Suprapubic skin (tissue), 4 donors: ENCODE results near the gene ADGRB3. TPM values are rescaled to one million over a fixed set of nuclear protein-coding genes. Genes with fewer than 3 reads are reported as not detected.
"Not testable (repeated sequence)": the region's sequence is repeated elsewhere in the genome, so short reads cannot be mapped to it uniquely, and the experiment has no call there.

Experiments
- DNase-seq, 2 donors: peaks; one replicate each; pipeline ENCODE4 v3.0.0-alpha.2; 2019; ENCODE audit warnings: low spot score in 2 of 2
- H3K27ac ChIP-seq: fragments of 200-600 bp; sonication (generic); one replicate; pipeline ENCODE4 v1.5.1; 2019
- H3K27me3 ChIP-seq: fragments of 200-600 bp; sonication (generic); one replicate; pipeline ENCODE4 v1.5.1; 2019
- H3K36me3 ChIP-seq: fragments of 200-600 bp; sonication (generic); one replicate; pipeline ENCODE4 v1.5.1; 2019
- H3K4me1 ChIP-seq: fragments of 200-600 bp; sonication (generic); one replicate; pipeline ENCODE4 v1.5.1; 2019
- H3K4me3 ChIP-seq: fragments of 200-600 bp; sonication (generic); one replicate; pipeline ENCODE4 v1.5.1; 2019; ENCODE audit warnings: mild to moderate bottlenecking
- H3K9me3 ChIP-seq: fragments of 200-600 bp; sonication (generic); one replicate; pipeline ENCODE4 v1.5.1; 2019
- EP300 ChIP-seq: sonication (generic); formaldehyde crosslinking; IDR thresholded peaks from one replicate; pipeline ENCODE4 v1.6.1; 2017; ENCODE audit warnings: antibody characterized with exemption
- POLR2A ChIP-seq, 2 donors: fragments of 450-650 bp; IDR thresholded peaks; one replicate each; pipeline ENCODE4 v1.6.1; 2017; ENCODE audit warnings: antibody characterized with exemption in 2 of 2, mild to moderate bottlenecking in 2 of 2, moderate library complexity in 2 of 2
- POLR2AphosphoS5 ChIP-seq, 3 donors: sonication (generic); formaldehyde crosslinking; IDR thresholded peaks; one replicate each; pipeline ENCODE4 v1.6.1; 2017; ENCODE audit warnings: antibody characterized with exemption in 3 of 3
- WGBS: methylation state at CpG from one replicate; pipeline ENCODE4 v1.1.5; 2018; 5-methylcytosine and 5-hydroxymethylcytosine counted together
- total RNA-seq, 4 donors: library from RNA; depleted of rRNA; stranded (reverse); fragments of >200 nt; gene quantifications; one replicate each; pipeline ENCODE4 v1.1.0, GENCODE V29; 2016
- TF ChIP-seq, protein P1 (sequence below), 2 donors: fragments of 200-600 bp in 1 of 2; fragments of 450-650 bp in 1 of 2; sonication (generic) in 1 of 2; IDR thresholded peaks; one replicate each; pipeline ENCODE4 v1.5.1; 2016 to 2019; ENCODE audit warnings: antibody characterized with exemption in 2 of 2, mild to moderate bottlenecking in 1 of 2, moderate library complexity in 1 of 2

Gene ADGRB3
- total RNA-seq, 4 donors from 2014 or later, result 0.42 to 2.2 (median 1.3) TPM

DNA sequence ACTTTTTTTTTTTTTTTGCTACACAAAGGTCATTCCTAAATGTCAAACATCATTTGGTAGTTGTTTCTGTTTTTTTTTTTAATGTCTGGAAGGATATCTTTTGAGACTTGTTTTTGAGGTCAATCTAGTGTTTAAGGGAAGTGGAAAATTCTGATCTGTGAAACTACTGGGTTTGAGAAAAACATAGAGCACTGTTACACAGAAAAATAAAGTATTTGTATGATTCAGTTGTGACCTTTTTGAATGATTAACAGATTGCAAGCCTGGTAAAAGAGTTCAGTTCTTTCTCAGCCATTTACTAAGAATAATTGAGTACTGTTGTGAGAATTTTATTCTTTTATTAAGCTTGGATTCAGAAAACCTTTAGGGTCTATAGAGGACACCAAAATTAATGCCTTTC is 276.7 kb downstream of the ADGRB3 start:
- H3K27me3 ChIP-seq, result no peaks in the 10 kb centered on the region
- H3K9me3 ChIP-seq, result no peaks in the 10 kb centered on the region
- no peak for DNase-seq
- H3K4me3 ChIP-seq, result no peak overlapping the region
- no peak for TF ChIP-seq POLR2AphosphoS5 (IDR thresholded peaks at IDR 0.05)
- TF ChIP-seq EP300, result no peak
- no peak for TF ChIP-seq POLR2A (IDR thresholded peaks at IDR 0.05)
- TF ChIP-seq, protein P1, sequence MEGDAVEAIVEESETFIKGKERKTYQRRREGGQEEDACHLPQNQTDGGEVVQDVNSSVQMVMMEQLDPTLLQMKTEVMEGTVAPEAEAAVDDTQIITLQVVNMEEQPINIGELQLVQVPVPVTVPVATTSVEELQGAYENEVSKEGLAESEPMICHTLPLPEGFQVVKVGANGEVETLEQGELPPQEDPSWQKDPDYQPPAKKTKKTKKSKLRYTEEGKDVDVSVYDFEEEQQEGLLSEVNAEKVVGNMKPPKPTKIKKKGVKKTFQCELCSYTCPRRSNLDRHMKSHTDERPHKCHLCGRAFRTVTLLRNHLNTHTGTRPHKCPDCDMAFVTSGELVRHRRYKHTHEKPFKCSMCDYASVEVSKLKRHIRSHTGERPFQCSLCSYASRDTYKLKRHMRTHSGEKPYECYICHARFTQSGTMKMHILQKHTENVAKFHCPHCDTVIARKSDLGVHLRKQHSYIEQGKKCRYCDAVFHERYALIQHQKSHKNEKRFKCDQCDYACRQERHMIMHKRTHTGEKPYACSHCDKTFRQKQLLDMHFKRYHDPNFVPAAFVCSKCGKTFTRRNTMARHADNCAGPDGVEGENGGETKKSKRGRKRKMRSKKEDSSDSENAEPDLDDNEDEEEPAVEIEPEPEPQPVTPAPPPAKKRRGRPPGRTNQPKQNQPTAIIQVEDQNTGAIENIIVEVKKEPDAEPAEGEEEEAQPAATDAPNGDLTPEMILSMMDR (IDR thresholded peaks at IDR 0.05), result no peak
- H3K36me3 ChIP-seq, result no peaks in the 10 kb centered on the region
- H3K27ac ChIP-seq, result no peak overlapping the region
- H3K4me1 ChIP-seq, result no peaks in the 10 kb centered on the region

GRCh38 chr6:68912805-68913204 is 277.7 kb downstream of the ADGRB3 start:
- not testable (repeated sequence) for H3K27ac ChIP-seq, H3K9me3 ChIP-seq, DNase-seq, H3K27me3 ChIP-seq, H3K36me3 ChIP-seq, H3K4me1 ChIP-seq, H3K4me3 ChIP-seq
- WGBS, result 96% methylated on average over 9 of the region's 9 CpGs

DNA sequence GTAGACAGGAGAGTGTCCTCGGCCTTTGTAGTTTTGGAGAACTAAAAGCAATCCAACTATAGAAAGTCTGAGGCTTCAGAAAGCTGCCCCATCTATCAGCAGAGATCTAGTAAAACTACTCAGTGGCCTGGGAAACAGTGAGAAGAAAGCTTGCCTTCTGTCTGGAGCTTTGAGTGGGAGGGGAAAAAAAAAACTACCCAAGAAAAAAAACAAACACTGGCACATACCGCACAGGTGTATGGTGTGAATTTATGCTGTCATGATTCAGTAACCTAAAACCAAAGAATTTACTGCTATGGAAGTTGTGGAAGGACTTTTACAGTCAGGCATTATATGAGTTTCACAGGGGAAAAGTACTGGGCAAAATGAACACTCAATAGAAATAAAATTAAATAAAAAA is 280.5 kb downstream of the ADGRB3 start:
- H3K4me1 ChIP-seq, result no peaks in the 10 kb centered on the region
- H3K36me3 ChIP-seq, result no peaks in the 10 kb centered on the region
- no peaks in the 10 kb centered on the region for H3K27me3 ChIP-seq
- no peaks in the 10 kb centered on the region for H3K9me3 ChIP-seq
- no peak overlapping the region for H3K27ac ChIP-seq
- 57% methylated on average over 2 of the region's 2 CpGs for WGBS
- TF ChIP-seq POLR2A (IDR thresholded peaks at IDR 0.05) (no peak), EP300 (no peak), POLR2AphosphoS5 (IDR thresholded peaks at IDR 0.05) (no peak)
- TF ChIP-seq, protein P1 (IDR thresholded peaks at IDR 0.05), result no peak
- no peak for DNase-seq
- no peak overlapping the region for H3K4me3 ChIP-seq

GRCh38 chr6:68919537-68919936 is 284.5 kb downstream of the ADGRB3 start:
- 67% methylated on average over 3 of the region's 3 CpGs for WGBS
- no peak overlapping the region for H3K27ac ChIP-seq
- TF ChIP-seq POLR2AphosphoS5 (IDR thresholded peaks at IDR 0.05), result no peak
- TF ChIP-seq, protein P1 (IDR thresholded peaks at IDR 0.05), result no peak
- no peak for TF ChIP-seq EP300
- no peak for TF ChIP-seq POLR2A (IDR thresholded peaks at IDR 0.05)

DNA sequence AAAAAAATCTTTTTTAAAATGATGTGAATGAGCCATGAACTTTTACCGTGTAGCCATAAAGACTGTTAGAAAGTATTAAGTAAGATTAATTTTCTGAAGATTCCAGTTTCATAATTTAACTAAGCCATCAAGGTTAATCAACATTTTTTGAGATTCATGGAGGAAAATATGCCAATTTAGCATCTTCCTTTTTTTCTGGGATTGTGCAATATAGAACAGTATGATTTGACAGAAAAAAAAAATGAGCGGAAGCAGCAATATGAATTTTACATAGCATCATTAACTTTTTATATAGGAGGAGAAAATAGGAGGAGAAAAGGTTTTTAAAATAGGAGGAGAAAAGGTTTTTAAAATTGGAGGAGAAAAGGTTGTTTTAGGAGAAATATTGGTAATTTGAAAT is 306.3 kb downstream of the ADGRB3 start:
- H3K9me3 ChIP-seq, result no peaks in the 10 kb centered on the region
- H3K27ac ChIP-seq, result no peak overlapping the region
- H3K36me3 ChIP-seq, result no peaks in the 10 kb centered on the region
- WGBS, result 93% methylated on average over 2 of the region's 2 CpGs
- H3K4me3 ChIP-seq, result no peak overlapping the region
- no peaks in the 10 kb centered on the region for H3K27me3 ChIP-seq
- no peak for DNase-seq
- H3K4me1 ChIP-seq, result no peaks in the 10 kb centered on the region
- TF ChIP-seq, protein P1 (IDR thresholded peaks at IDR 0.05), result no peak
- no peak for TF ChIP-seq POLR2AphosphoS5 (IDR thresholded peaks at IDR 0.05)
- no peak for TF ChIP-seq EP300
- no peak for TF ChIP-seq POLR2A (IDR thresholded peaks at IDR 0.05)

More at GRCh38 chr6:68919537-68919936, 284.5 kb downstream of the ADGRB3 start:
- Histone ChIP-seq H3K9me3 (no peaks in the 10 kb centered on the region), H3K27me3 (no peaks in the 10 kb centered on the region), H3K4me3 (no peak overlapping the region), H3K36me3 (no peaks in the 10 kb centered on the region), H3K4me1 (no peaks in the 10 kb centered on the region)
- DNase-seq, result no peak

DNA sequence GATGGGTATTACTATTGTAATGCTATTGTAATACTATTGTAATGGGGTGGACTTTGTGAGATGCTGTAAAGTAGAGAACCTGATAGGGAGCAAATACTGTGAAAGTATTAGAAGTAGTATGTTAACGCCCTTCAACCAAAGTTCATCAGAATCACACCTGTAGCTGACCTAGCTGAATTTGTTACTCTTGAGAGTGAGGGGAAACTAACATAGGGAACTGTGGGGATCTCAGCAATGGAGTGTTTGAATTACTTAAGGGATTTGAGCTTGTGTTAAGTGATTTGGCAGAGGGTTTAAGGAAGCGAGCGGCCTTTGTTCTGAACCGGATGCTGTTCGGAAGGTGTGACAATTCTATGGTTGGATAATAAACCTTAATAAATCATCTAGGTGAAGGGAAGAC is 312.6 kb downstream of the ADGRB3 start:
- H3K27me3 ChIP-seq, result no peaks in the 10 kb centered on the region
- 86% methylated on average over 5 of the region's 5 CpGs for WGBS

More for the DNA sequence above, 312.6 kb downstream of the ADGRB3 start:
- H3K4me1 ChIP-seq, result no peaks in the 10 kb centered on the region
- H3K4me3 ChIP-seq, result no peak overlapping the region
- TF ChIP-seq, protein P1 (IDR thresholded peaks at IDR 0.05), result no peak
- TF ChIP-seq POLR2AphosphoS5 (IDR thresholded peaks at IDR 0.05), result no peak
- no peak overlapping the region for H3K27ac ChIP-seq
- no peaks in the 10 kb centered on the region for H3K36me3 ChIP-seq
- DNase-seq, result no peak
- H3K9me3 ChIP-seq, result no peaks in the 10 kb centered on the region
